ENCODE data around the gene NXPH2.
"Not testable (repeated sequence)": the region's sequence is repeated elsewhere in the genome, so short reads cannot be mapped to it uniquely, and the experiment has no call there.

The NXPH2 gene

DNA sequence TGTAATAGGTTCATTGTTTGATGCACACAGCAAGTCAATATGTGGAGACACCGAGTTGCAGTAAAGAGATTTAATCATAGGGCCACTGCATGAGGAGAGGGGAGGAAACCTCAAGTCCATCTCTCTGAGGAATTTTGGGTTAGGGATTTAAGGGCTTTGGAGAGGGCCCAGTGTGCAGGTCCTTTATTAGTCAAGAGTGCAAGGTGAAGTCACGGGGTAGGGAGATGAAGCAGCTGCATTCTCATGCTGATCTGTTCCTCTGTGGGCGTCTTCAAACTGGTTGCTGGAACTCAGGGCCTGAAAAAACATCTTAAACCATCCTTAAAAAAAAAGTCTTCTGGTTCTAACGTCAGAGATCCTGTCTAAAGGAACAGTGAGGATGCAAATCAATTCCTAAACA is 131.6 kb downstream of the NXPH2 start:
- DNase-seq: no peak
- Histone ChIP-seq H3K4me3 (ENCODE audit: control insufficient read depth in 1 of 7, extremely low read depth in 1 of 7, insufficient read depth in 4 of 7, low read depth in 2 of 7, low read length in 6 of 7) (no peak overlapping the region), H3K9me3 (ENCODE audit: control extremely low read depth in 1 of 5, control insufficient read depth in 4 of 5, insufficient read depth in 2 of 5, low read depth in 1 of 5, low read length in 4 of 5) (no peaks in the 10 kb centered on the region), H3K27me3 (replicated peaks in 2 of 5; ENCODE audit: control insufficient read depth in 4 of 5, insufficient read depth in 5 of 5, low read length in 4 of 5) (no peaks in the 10 kb centered on the region), H3K36me3 (ENCODE audit: control insufficient read depth in 4 of 4, insufficient read depth in 4 of 4, low read length in 3 of 4) (no peaks in the 10 kb centered on the region), H3K27ac (ENCODE audit: insufficient read depth in 1 of 2, low read depth in 1 of 2, low read length in 2 of 2, poor library complexity in 1 of 2, severe bottlenecking in 2 of 2) (no peak overlapping the region), H3K4me1 (ENCODE audit: control extremely low read depth in 1 of 4, control insufficient read depth in 4 of 4, insufficient read depth in 4 of 4, low read length in 3 of 4) (peaks cover 0 to 3% (median under 1%) of the 10 kb centered on the region in 4 experiments)
- POLR2A ChIA-PET: no interaction called here
- CTCF ChIA-PET: no interaction called here
- WGBS (ENCODE audit: insufficient coverage): 84% methylated on average over 4 of the region's 4 CpGs

DNA sequence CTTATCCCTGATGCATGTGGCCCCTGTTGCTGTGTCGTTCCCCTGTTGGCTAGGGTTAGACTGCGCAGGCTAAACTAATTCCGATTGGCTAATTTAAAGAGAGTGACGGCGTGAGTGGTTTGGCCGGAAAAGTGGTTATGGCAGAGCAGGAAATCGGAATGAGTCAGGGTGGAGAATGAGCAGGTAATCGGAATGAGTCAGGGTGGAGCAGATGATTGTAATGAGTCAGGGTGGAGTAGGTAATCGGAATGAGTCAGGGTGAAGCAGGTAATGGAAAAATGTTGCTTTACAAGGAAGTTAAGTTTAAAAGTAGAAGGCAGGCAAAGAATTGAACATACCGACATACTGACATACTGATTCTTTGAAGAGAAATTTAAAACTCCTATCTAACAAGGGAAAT is 135.4 kb downstream of the NXPH2 start:
- CTCF ChIA-PET; H3K27ac ChIP-seq (ENCODE audit: insufficient read depth in 1 of 2, low read depth in 1 of 2, low read length in 2 of 2, poor library complexity in 1 of 2, severe bottlenecking in 2 of 2); H3K4me3 ChIP-seq (ENCODE audit: control insufficient read depth in 1 of 7, extremely low read depth in 1 of 7, insufficient read depth in 4 of 7, low read depth in 2 of 7, low read length in 6 of 7); H3K4me1 ChIP-seq (ENCODE audit: control extremely low read depth in 1 of 4, control insufficient read depth in 4 of 4, insufficient read depth in 4 of 4, low read length in 3 of 4); H3K36me3 ChIP-seq (ENCODE audit: control insufficient read depth in 4 of 4, insufficient read depth in 4 of 4, low read length in 3 of 4); DNase-seq; POLR2A ChIA-PET; H3K27me3 ChIP-seq (replicated peaks in 2 of 5; ENCODE audit: control insufficient read depth in 4 of 5, insufficient read depth in 5 of 5, low read length in 4 of 5); H3K9me3 ChIP-seq (ENCODE audit: control extremely low read depth in 1 of 5, control insufficient read depth in 4 of 5, insufficient read depth in 2 of 5, low read depth in 1 of 5, low read length in 4 of 5): not testable (repeated sequence)
- WGBS (ENCODE audit: insufficient coverage): 99% methylated on average over 10 of the region's 10 CpGs

DNA sequence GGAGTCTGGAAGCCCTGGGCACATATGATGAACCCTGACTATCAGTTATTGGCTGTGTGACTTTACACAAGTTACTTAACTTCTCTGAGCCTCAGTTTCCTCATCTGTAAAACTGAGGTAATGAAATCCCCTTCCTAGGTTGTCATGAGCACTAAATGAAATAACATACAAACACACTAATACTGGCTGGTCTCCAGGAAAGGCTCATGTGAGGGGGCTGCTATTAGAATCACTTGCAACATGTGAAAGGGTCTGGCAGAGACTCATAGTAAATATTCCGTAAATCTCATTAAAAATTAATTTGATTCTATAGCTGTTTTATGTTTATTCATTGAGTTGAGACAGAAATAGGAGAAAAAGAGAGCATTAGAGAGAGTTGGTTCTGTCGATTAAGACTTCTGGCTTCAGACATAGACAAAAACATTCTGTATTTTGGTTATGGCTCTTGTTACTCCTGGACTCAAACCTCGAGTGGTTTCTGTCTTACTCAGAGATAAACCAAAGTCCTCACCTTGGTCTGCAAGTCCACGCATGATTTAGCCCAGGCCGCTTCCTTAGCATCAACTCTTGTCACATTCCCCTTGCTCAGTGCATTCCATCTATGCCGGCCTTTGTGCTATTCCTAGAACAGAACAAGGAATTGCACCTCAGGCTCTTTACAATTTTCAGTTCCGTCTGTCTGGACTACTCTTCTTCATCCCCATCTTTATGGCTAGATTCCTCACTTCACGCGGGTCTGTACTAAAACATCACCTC is 139.1 kb downstream of the NXPH2 start:
- H3K4me1 ChIP-seq (ENCODE audit: control extremely low read depth in 1 of 4, control insufficient read depth in 4 of 4, insufficient read depth in 4 of 4, low read length in 3 of 4): no peaks in the 10 kb centered on the region
- POLR2A ChIA-PET: no interaction called here
- DNase-seq: no peak
- H3K27me3 ChIP-seq (replicated peaks in 2 of 5; ENCODE audit: control insufficient read depth in 4 of 5, insufficient read depth in 5 of 5, low read length in 4 of 5): no peaks in the 10 kb centered on the region
- WGBS (ENCODE audit: insufficient coverage): 99% methylated on average over 8 of the region's 9 CpGs
- no peak overlapping the region for H3K4me3 ChIP-seq (ENCODE audit: control insufficient read depth in 1 of 7, extremely low read depth in 1 of 7, insufficient read depth in 4 of 7, low read depth in 2 of 7, low read length in 6 of 7)
- no peaks in the 10 kb centered on the region for H3K36me3 ChIP-seq (ENCODE audit: control insufficient read depth in 4 of 4, insufficient read depth in 4 of 4, low read length in 3 of 4)
- CTCF ChIA-PET: interaction anchor here (1.3 kb wide), 1 partner anchor 10 kb away, joined by 3 read pairs; no protein-coding TSS in a partner anchor
- no peak overlapping the region for H3K27ac ChIP-seq (ENCODE audit: insufficient read depth in 1 of 2, low read depth in 1 of 2, low read length in 2 of 2, poor library complexity in 1 of 2, severe bottlenecking in 2 of 2)
- H3K9me3 ChIP-seq (ENCODE audit: control extremely low read depth in 1 of 5, control insufficient read depth in 4 of 5, insufficient read depth in 2 of 5, low read depth in 1 of 5, low read length in 4 of 5): no peaks in the 10 kb centered on the region

DNA sequence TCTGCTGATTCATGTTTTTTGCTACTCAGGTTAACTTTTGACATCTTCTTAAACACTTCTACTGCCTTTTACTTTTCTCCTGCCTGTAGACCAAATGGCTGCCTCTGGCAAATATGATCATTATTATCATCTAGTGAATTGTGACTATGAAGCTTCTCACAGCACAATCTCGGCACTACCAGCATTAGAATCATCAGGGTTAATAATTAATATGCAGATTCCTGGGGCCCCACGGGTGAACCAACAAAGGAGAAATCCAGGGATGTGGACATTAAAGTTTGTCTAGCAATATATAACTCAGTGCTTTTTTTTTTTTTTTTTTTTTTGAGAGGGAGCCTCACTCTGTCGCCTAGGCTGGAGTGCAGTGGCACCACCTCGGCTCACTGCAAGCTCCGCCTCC is 142.5 kb downstream of the NXPH2 start:
- no peak overlapping the region for H3K4me3 ChIP-seq (ENCODE audit: control insufficient read depth in 1 of 7, extremely low read depth in 1 of 7, insufficient read depth in 4 of 7, low read depth in 2 of 7, low read length in 6 of 7)

DNA sequence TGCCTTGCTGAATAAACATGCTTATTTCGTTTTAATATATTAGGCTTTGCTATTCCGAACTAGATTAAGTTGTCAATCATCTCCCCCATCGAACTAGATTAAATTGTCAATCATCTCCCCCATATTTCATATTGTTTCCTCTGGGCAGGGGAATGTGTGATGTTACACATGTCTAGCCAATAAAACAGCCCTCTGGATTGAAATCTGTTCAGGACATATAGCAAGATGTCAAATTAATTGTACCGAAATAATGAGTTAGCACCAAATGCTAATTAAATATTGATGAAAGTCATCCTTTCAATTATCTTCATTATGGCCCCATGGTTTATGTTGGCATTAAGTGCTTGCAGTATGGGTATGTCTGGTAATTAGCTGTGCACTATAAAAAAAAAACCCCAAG is 143.1 kb downstream of the NXPH2 start:
- H3K9me3 ChIP-seq (ENCODE audit: control extremely low read depth in 1 of 5, control insufficient read depth in 4 of 5, insufficient read depth in 2 of 5, low read depth in 1 of 5, low read length in 4 of 5): peaks cover 0 to 8% (median 0%) of the 10 kb centered on the region in 5 experiments
- ChIA-PET POLR2A (no interaction called here), CTCF (no interaction called here)
- no peaks in the 10 kb centered on the region for H3K4me1 ChIP-seq (ENCODE audit: control extremely low read depth in 1 of 4, control insufficient read depth in 4 of 4, insufficient read depth in 4 of 4, low read length in 3 of 4)
- no peaks in the 10 kb centered on the region for H3K27me3 ChIP-seq (replicated peaks in 2 of 5; ENCODE audit: control insufficient read depth in 4 of 5, insufficient read depth in 5 of 5, low read length in 4 of 5)
- no peak overlapping the region for H3K27ac ChIP-seq (ENCODE audit: insufficient read depth in 1 of 2, low read depth in 1 of 2, low read length in 2 of 2, poor library complexity in 1 of 2, severe bottlenecking in 2 of 2)
- H3K4me3 ChIP-seq (ENCODE audit: control insufficient read depth in 1 of 7, extremely low read depth in 1 of 7, insufficient read depth in 4 of 7, low read depth in 2 of 7, low read length in 6 of 7): no peak overlapping the region
- no peak for DNase-seq
- WGBS (ENCODE audit: insufficient coverage): 100% methylated on average over 1 of the region's 4 CpGs
- no peaks in the 10 kb centered on the region for H3K36me3 ChIP-seq (ENCODE audit: control insufficient read depth in 4 of 4, insufficient read depth in 4 of 4, low read length in 3 of 4)

More for the DNA sequence above, 142.5 kb downstream of the NXPH2 start:
- no peak overlapping the region for H3K27ac ChIP-seq (ENCODE audit: insufficient read depth in 1 of 2, low read depth in 1 of 2, low read length in 2 of 2, poor library complexity in 1 of 2, severe bottlenecking in 2 of 2)
- ChIA-PET POLR2A (no interaction called here), CTCF (no interaction called here)
- H3K27me3 ChIP-seq (replicated peaks in 2 of 5; ENCODE audit: control insufficient read depth in 4 of 5, insufficient read depth in 5 of 5, low read length in 4 of 5): no peaks in the 10 kb centered on the region
- WGBS (ENCODE audit: insufficient coverage): no CpG with 5 or more reads among the region's 5 CpGs
- H3K4me1 ChIP-seq (ENCODE audit: control extremely low read depth in 1 of 4, control insufficient read depth in 4 of 4, insufficient read depth in 4 of 4, low read length in 3 of 4): no peaks in the 10 kb centered on the region
- no peak for DNase-seq
- no peaks in the 10 kb centered on the region for H3K36me3 ChIP-seq (ENCODE audit: control insufficient read depth in 4 of 4, insufficient read depth in 4 of 4, low read length in 3 of 4)
- H3K9me3 ChIP-seq (ENCODE audit: control extremely low read depth in 1 of 5, control insufficient read depth in 4 of 5, insufficient read depth in 2 of 5, low read depth in 1 of 5, low read length in 4 of 5): peaks cover 0 to 8% (median 0%) of the 10 kb centered on the region in 5 experiments

- DNase-seq: no peak
- Histone ChIP-seq H3K27ac (ENCODE audit: insufficient read depth in 1 of 2, low read depth in 1 of 2, low read length in 2 of 2, poor library complexity in 1 of 2, severe bottlenecking in 2 of 2) (no peak overlapping the region), H3K9me3 (ENCODE audit: control extremely low read depth in 1 of 5, control insufficient read depth in 4 of 5, insufficient read depth in 2 of 5, low read depth in 1 of 5, low read length in 4 of 5) (peaks cover 0 to 8% (median 0%) of the 10 kb centered on the region in 5 experiments), H3K36me3 (ENCODE audit: control insufficient read depth in 4 of 4, insufficient read depth in 4 of 4, low read length in 3 of 4) (no peaks in the 10 kb centered on the region), H3K27me3 (replicated peaks in 2 of 5; ENCODE audit: control insufficient read depth in 4 of 5, insufficient read depth in 5 of 5, low read length in 4 of 5) (no peaks in the 10 kb centered on the region), H3K4me1 (ENCODE audit: control extremely low read depth in 1 of 4, control insufficient read depth in 4 of 4, insufficient read depth in 4 of 4, low read length in 3 of 4) (no peaks in the 10 kb centered on the region), H3K4me3 (ENCODE audit: control insufficient read depth in 1 of 7, extremely low read depth in 1 of 7, insufficient read depth in 4 of 7, low read depth in 2 of 7, low read length in 6 of 7) (no peak overlapping the region)
- WGBS (ENCODE audit: insufficient coverage): no CpG with 5 or more reads among the region's 1 CpG
- ChIA-PET POLR2A (no interaction called here), CTCF (no interaction called here)
These were observed 147.1 kb downstream of the NXPH2 start for GRCh38 chr2:138633049-138633448.

- H3K4me1 ChIP-seq (ENCODE audit: control extremely low read depth in 1 of 4, control insufficient read depth in 4 of 4, insufficient read depth in 4 of 4, low read length in 3 of 4): no peaks in the 10 kb centered on the region
- H3K4me3 ChIP-seq (ENCODE audit: control insufficient read depth in 1 of 7, extremely low read depth in 1 of 7, insufficient read depth in 4 of 7, low read depth in 2 of 7, low read length in 6 of 7): no peak overlapping the region
- no peak for DNase-seq
- 86% methylated on average over 1 of the region's 2 CpGs for WGBS (ENCODE audit: insufficient coverage)
- CTCF ChIA-PET: no interaction called here
- POLR2A ChIA-PET: no interaction called here
- H3K9me3 ChIP-seq (ENCODE audit: control extremely low read depth in 1 of 5, control insufficient read depth in 4 of 5, insufficient read depth in 2 of 5, low read depth in 1 of 5, low read length in 4 of 5): peaks cover 0 to 8% (median 0%) of the 10 kb centered on the region in 5 experiments
- no peaks in the 10 kb centered on the region for H3K27me3 ChIP-seq (replicated peaks in 2 of 5; ENCODE audit: control insufficient read depth in 4 of 5, insufficient read depth in 5 of 5, low read length in 4 of 5)
- H3K36me3 ChIP-seq (ENCODE audit: control insufficient read depth in 4 of 4, insufficient read depth in 4 of 4, low read length in 3 of 4): no peaks in the 10 kb centered on the region
- no peak overlapping the region for H3K27ac ChIP-seq (ENCODE audit: insufficient read depth in 1 of 2, low read depth in 1 of 2, low read length in 2 of 2, poor library complexity in 1 of 2, severe bottlenecking in 2 of 2)
These were observed 148.0 kb downstream of the NXPH2 start for GRCh38 chr2:138632066-138632620.
